OCI-M1 (cell line): Measurements from ENCODE around the gene APBB1IP.
"Not testable (repeated sequence)": the region's sequence is repeated elsewhere in the genome, so short reads cannot be mapped to it uniquely, and the experiment has no call there.

Experiments used
- DNase-seq: peaks from one replicate; lab custom pipeline; 2025; lab: John Stamatoyannopoulos, UW

APBB1IP gene

GRCh38 chr10:26437637-26438461 lies at the start of gene APBB1IP:
APBB1IP (plus strand) TSS chr10:26438341; CDS start chr10:26492327, 53,986 bp downstream.
- peak; percentile 90 for DNase-seq

GRCh38 chr10:26389533-26389932 lies 48.6 kb upstream of the APBB1IP start:
- peak; percentile 19 for DNase-seq

GRCh38 chr10:26391701-26392695 lies 46.1 kb upstream of the APBB1IP start:
- DNase-seq = no peak

- DNase-seq = not testable (repeated sequence)
These were observed 39.8 kb upstream of the APBB1IP start for GRCh38 chr10:26398353-26398752.

- DNase-seq = no peak
These were observed 30.7 kb upstream of the APBB1IP start for GRCh38 chr10:26407406-26407969.

GRCh38 chr10:26408858-26409494 lies 29.2 kb upstream of the APBB1IP start:
- no peak for DNase-seq

- DNase-seq = no peak
These were observed 27.8 kb upstream of the APBB1IP start for GRCh38 chr10:26410356-26410755.

- no peak for DNase-seq
These were observed 25.2 kb upstream of the APBB1IP start for GRCh38 chr10:26412932-26413331.

- DNase-seq = no peak
These were observed 24.8 kb upstream of the APBB1IP start for GRCh38 chr10:26413375-26413774.

- DNase-seq = no peak
These were observed 21.0 kb upstream of the APBB1IP start for GRCh38 chr10:26417136-26417535.

- no peak for DNase-seq
These were observed 15.2 kb upstream of the APBB1IP start for GRCh38 chr10:26422977-26423376.

- no peak for DNase-seq
These were observed 14.4 kb upstream of the APBB1IP start for GRCh38 chr10:26423722-26424121.

- DNase-seq = peak; percentile 85
These were observed 7.4 kb upstream of the APBB1IP start for GRCh38 chr10:26430641-26431163.

- peak; percentile 47 for DNase-seq
These were observed 5.2 kb upstream of the APBB1IP start for GRCh38 chr10:26432938-26433337.

- no peak for DNase-seq
These were observed 2.3 kb upstream of the APBB1IP start for GRCh38 chr10:26435852-26436251.

- no peak for DNase-seq
These were observed 1.3 kb upstream of the APBB1IP start for GRCh38 chr10:26436848-26437247.

- no peak for DNase-seq
These were observed 597 bp downstream of the APBB1IP start for GRCh38 chr10:26438534-26439341.

- no peak for DNase-seq
These were observed 1.4 kb downstream of the APBB1IP start for GRCh38 chr10:26439406-26440087.

GRCh38 chr10:26440088-26440470 lies 1.9 kb downstream of the APBB1IP start:
- DNase-seq = no peak
